Ovary (tissue), 3 donors: ENCODE data around the gene RNF126.

Experiments used
- CTCF ChIP-seq, 3 donors: fragments of 450-650 bp in 2 of 3; fragments of 200-600 bp in 1 of 3; IDR thresholded peaks; one replicate each; pipeline versions ENCODE4 v1.5.1 to v1.8.0; 2016 to 2022; ENCODE audit warnings: antibody characterized with exemption in 3 of 3, mild to moderate bottlenecking in 1 of 3
- EP300 ChIP-seq: sonication (generic); formaldehyde crosslinking; IDR thresholded peaks from one replicate; pipeline ENCODE4 v1.6.1; 2017; ENCODE audit warnings: antibody characterized with exemption
- donor health status: DM: no; HTN: no; CAD: no.

- TF ChIP-seq EP300: no peak
- no peak for TF ChIP-seq CTCF (IDR thresholded peaks at IDR 0.05)
Observed at GRCh38 chr19:618674-619285, 44.2 kb downstream of the RNF126 start.
